ENCODE measurements around the gene GNAL.

Gene GNAL

GRCh38 chr18:11820697-11821096, 131.6 kb downstream of the GNAL start:
- H3K27ac ChIP-seq: no peak overlapping the region
- TF ChIP-seq CTCF (conservative IDR thresholded peaks at IDR 0.05; ENCODE audit: low read depth): no peak
- POLR2A ChIA-PET (ENCODE audit: low non-redundant PET): no interaction called here
- CTCF ChIA-PET: interaction anchor here (1.4 kb wide), 1 partner anchor 10 kb away, joined by 3 read pairs; no protein-coding TSS in a partner anchor
- no peak for DNase-seq (ENCODE audit: low spot score)

DNA sequence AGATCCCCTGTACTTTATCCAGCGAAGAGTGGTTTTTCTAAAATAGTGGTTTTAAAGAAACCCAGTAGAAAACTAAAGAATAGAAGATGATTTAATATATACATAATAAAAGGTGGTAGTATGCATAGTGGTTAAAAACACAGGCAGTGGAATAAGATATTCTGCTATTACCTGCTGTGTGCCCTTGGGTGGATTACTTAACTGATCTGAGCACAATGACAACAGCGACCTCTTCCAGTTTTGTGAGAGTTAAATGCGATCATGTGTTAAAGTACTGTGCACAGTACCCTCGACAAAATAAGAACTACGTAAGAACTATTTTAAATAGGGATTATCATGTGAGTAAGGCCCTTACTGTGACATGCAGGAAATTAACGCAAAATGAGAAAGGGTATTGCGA, 132.1 kb downstream of the GNAL start:
- no peak overlapping the region for H3K27ac ChIP-seq
- ChIA-PET POLR2A (ENCODE audit: low non-redundant PET) (no interaction called here), CTCF (no interaction called here)
- no peak for DNase-seq (ENCODE audit: low spot score)
- no peak for TF ChIP-seq CTCF (conservative IDR thresholded peaks at IDR 0.05; ENCODE audit: low read depth)

DNA sequence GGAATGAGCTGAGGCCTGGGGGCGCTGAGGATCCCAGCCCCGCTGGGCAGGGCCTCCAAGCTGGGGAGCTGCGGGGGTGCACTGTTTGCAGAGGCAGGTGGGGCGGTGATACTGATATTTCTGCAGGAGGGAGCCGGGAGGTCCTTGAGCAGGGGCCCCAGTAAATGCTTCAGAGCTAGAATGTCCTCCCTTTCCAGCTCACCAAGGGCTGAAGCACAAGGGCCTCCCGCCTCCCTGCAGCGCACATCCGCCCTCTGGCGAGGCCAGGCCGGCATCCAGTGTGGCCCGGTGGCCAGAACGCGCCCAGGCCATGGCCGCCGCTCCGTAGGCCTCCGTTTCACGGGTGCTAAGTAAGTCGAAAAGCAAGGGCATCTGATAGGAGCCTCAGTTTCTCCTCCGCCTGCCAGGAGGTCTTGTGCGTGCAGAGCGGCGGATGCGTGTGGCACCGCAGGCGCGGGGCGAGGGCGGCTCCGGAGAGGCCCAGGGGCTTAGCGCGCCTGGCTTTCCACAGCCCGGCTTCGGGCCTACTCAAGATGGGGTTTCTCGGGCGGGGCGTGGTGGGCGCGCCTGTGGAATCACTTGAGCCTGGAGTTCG, 132.7 kb downstream of the GNAL start:
- no peak for DNase-seq (ENCODE audit: low spot score)
- no peak overlapping the region for H3K27ac ChIP-seq
- TF ChIP-seq CTCF (conservative IDR thresholded peaks at IDR 0.05; ENCODE audit: low read depth): no peak
- CTCF ChIA-PET: no interaction called here
- POLR2A ChIA-PET (ENCODE audit: low non-redundant PET): no interaction called here

DNA sequence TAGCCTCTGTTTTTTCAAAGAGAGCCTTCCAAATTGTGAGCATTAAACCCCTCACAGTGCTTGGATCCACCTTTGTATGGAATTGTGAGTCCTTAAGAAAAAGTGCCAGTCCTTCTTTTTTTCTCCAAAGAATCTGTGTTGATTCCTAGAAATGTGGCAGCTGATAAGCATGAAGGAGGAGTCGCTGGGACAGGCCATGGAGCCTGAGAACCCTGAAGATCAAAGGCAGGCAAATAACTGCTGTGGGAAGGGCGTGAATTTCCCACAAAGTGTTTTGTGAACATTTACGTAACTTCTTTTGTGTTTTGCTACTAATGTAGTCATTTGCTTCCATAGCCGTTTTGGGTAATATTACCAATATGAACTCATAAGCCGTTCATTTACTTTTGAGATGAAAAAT, 134.5 kb downstream of the GNAL start:
- no peak overlapping the region for H3K27ac ChIP-seq
- ChIA-PET POLR2A (ENCODE audit: low non-redundant PET) (no interaction called here), CTCF (no interaction called here)
- no peak for DNase-seq (ENCODE audit: low spot score)
- no peak for TF ChIP-seq CTCF (conservative IDR thresholded peaks at IDR 0.05; ENCODE audit: low read depth)

DNA sequence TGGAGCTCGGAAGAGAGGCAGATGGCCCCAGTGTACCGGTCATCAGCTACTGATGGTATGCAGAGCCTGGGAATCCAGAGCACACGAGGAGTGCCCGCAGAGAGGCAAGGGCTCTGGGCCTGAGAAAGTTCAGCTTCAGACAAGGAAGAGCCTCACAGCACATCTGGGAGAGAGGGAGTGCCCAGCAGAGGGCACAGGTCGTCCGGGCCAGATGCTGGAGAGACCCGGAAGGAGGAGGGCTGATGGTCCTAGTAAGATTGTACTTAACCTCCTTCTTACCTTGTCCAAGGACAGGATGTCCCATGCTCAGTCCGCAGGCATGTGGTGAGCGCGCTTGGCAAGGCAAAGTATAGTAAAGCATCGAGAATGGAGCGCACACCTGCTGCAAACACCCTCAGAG, 137.8 kb downstream of the GNAL start:
- H3K27ac ChIP-seq: no peak overlapping the region
- ChIA-PET CTCF (interaction anchor here (0.7 kb wide), 1 partner anchor 61 kb away, joined by 3 read pairs; no protein-coding TSS in a partner anchor), POLR2A (ENCODE audit: low non-redundant PET) (no interaction called here)
- DNase-seq (ENCODE audit: low spot score): no peak
- no peak for TF ChIP-seq CTCF (conservative IDR thresholded peaks at IDR 0.05; ENCODE audit: low read depth)

DNA sequence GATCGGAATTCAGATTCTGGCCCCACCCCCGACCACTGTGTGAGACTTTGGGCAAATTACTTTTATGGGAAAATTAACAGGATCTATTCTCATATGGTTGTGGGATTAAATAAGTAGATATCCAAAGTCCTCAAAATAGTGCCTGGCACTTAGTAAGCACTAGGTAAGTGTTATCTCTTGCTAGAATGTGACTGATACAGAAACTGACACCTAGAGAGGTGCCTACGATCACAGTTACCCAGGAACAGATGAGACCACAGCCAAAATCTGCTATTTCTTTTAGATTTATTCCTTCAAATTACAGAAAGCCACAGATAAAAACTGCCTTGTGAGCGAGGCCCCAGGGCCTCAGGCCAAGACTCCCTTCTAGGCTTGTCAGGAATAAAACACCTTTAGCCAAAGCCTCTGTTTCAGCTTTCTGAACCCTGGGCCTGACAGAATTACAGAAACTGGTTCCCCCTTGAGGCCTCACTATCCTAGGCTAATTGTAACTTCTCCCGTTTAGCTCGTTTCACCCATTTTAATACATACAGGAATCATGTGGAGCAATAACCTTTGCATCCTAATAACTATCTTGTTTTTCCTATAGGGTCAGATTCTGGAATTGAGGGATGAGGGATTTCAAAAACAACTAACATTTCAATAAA, 139.8 kb downstream of the GNAL start:
- no peak overlapping the region for H3K27ac ChIP-seq
- ChIA-PET POLR2A (ENCODE audit: low non-redundant PET) (no interaction called here), CTCF (interaction anchor here (0.6 to 1.0 kb wide), 2 partner anchors 17 to 219 kb away, joined by 3 to 5 read pairs; no protein-coding TSS in a partner anchor)
- no peak for DNase-seq (ENCODE audit: low spot score)
- no peak for TF ChIP-seq CTCF (conservative IDR thresholded peaks at IDR 0.05; ENCODE audit: low read depth)

Measured in RWPE1 (cell line).